ENCODE data around the gene RAB43. TPM values are rescaled to one million over a fixed set of nuclear protein-coding genes. Genes with fewer than 3 reads are reported as not detected.
A peak's percentile ranks its signal among the peaks of the same experiment; 100 is the strongest.
"Not testable (repeated sequence)": the region's sequence is repeated elsewhere in the genome, so short reads cannot be mapped to it uniquely, and the experiment has no call there.

The RAB43 gene
- total RNA-seq, 2 experiments from 2014 or later = 47.5 to 48.1 TPM

- Histone ChIP-seq H3K27ac (ENCODE audit: low read depth in 1 of 2, low read length in 2 of 2) (no peak overlapping the region), H3K9me3 (ENCODE audit: control insufficient read depth in 1 of 2, insufficient read depth in 1 of 2, low read length in 2 of 2) (no peaks in the 10 kb centered on the region), H3K4me3 (ENCODE audit: low read length) (no peak overlapping the region), H3K36me3 (ENCODE audit: insufficient read depth, low read length) (no peaks in the 10 kb centered on the region), H3K4me1 (ENCODE audit: insufficient read depth, low read length) (no peaks in the 10 kb centered on the region), H3K27me3 (ENCODE audit: control insufficient read depth in 1 of 2, insufficient read depth in 2 of 2, low read length in 2 of 2) (no peaks in the 10 kb centered on the region)
- TF ChIP-seq CTCF (IDR thresholded peaks at IDR 0.05) = no peak
- Mint-ChIP-seq H3K4me1 (ENCODE audit: low read depth) (peaks cover 7% of the 10 kb centered on the region), H3K9me3 (no peaks in the 10 kb centered on the region), H3K36me3 (ENCODE audit: low read depth) (no peaks in the 10 kb centered on the region), H3K4me3 (no peak overlapping the region), H3K27me3 (no peaks in the 10 kb centered on the region), H3K27ac (no peak overlapping the region)
- DNase-seq = no peak
- CTCF ChIA-PET = interaction anchor here (0.7 kb wide), 1 partner anchor 15 kb away, joined by 3 read pairs; no protein-coding TSS in a partner anchor
- POLR2A ChIA-PET = interaction anchor here (0.9 kb wide), 1 partner anchor 8 kb away, joined by 5 read pairs; no protein-coding TSS in a partner anchor
- ATAC-seq (ENCODE audit: poor library complexity) = no peak
- intact Hi-C loops (cut with DNase I, micrococcal nuclease) = no loop called here
Observed at GRCh38 chr3:129077222-129077621, 44.4 kb downstream of the RAB43 start.

GRCh38 chr3:129070086-129070885 is 51.3 kb downstream of the RAB43 start:
- Histone ChIP-seq H3K4me1 (ENCODE audit: insufficient read depth, low read length) (peaks cover 5% of the 10 kb centered on the region), H3K27ac (ENCODE audit: low read depth in 1 of 2, low read length in 2 of 2) (no peak overlapping the region), H3K36me3 (ENCODE audit: insufficient read depth, low read length) (no peaks in the 10 kb centered on the region), H3K27me3 (ENCODE audit: control insufficient read depth in 1 of 2, insufficient read depth in 2 of 2, low read length in 2 of 2) (no peaks in the 10 kb centered on the region), H3K9me3 (ENCODE audit: control insufficient read depth in 1 of 2, insufficient read depth in 1 of 2, low read length in 2 of 2) (no peaks in the 10 kb centered on the region), H3K4me3 (ENCODE audit: low read length) (no peak overlapping the region)
- no peak for TF ChIP-seq CTCF (IDR thresholded peaks at IDR 0.05)
- ChIA-PET CTCF (no interaction called here), POLR2A (interaction anchor here (1.0 to 4.5 kb wide), 2 partner anchors 14 to 50 kb away, joined by 3 to 47 read pairs; partner anchors contain the start of gene RAB43)
- Mint-ChIP-seq H3K4me3 (no peak overlapping the region), H3K27me3 (peaks cover 14% of the 10 kb centered on the region), H3K4me1 (ENCODE audit: low read depth) (peaks cover 11% of the 10 kb centered on the region), H3K36me3 (ENCODE audit: low read depth) (no peaks in the 10 kb centered on the region), H3K27ac (no peak overlapping the region), H3K9me3 (no peaks in the 10 kb centered on the region)
- ATAC-seq (ENCODE audit: poor library complexity) = no peak
- intact Hi-C loops (cut with DNase I, micrococcal nuclease) = no loop called here
- DNase-seq = no peak

- Mint-ChIP-seq H3K27me3 (peaks cover 14% of the 10 kb centered on the region), H3K4me3 (peak overlapping the region; percentile 81), H3K4me1 (ENCODE audit: low read depth) (peaks cover 11% of the 10 kb centered on the region)
- H3K9me3 ChIP-seq (ENCODE audit: control insufficient read depth in 1 of 2, insufficient read depth in 1 of 2, low read length in 2 of 2); H3K27ac ChIP-seq (ENCODE audit: low read depth in 1 of 2, low read length in 2 of 2); intact Hi-C loops (cut with DNase I, micrococcal nuclease); H3K36me3 ChIP-seq (ENCODE audit: insufficient read depth, low read length); H3K9me3 Mint-ChIP-seq; H3K27me3 ChIP-seq (ENCODE audit: control insufficient read depth in 1 of 2, insufficient read depth in 2 of 2, low read length in 2 of 2); H3K27ac Mint-ChIP-seq; ATAC-seq (ENCODE audit: poor library complexity); H3K4me3 ChIP-seq (ENCODE audit: low read length); H3K36me3 Mint-ChIP-seq (ENCODE audit: low read depth); H3K4me1 ChIP-seq (ENCODE audit: insufficient read depth, low read length): not testable (repeated sequence)
- peak in 1 of 14 experiments; percentile 9 for DNase-seq
- ChIA-PET POLR2A (interaction anchor here (0.6 to 4.5 kb wide), 11 partner anchors 8 to 281 kb away, joined by 3 to 47 read pairs (median 3); partner anchors contain the start of gene RAB43), CTCF (interaction anchor here (0.7 to 1.6 kb wide), 4 partner anchors 16 to 176 kb away, joined by 3 to 11 read pairs (median 5); no protein-coding TSS in a partner anchor)
Observed at GRCh38 chr3:129069313-129070085, 52.1 kb downstream of the RAB43 start.

All from CD4-positive, alpha-beta T cell (primary cell).